HG03520 (cell line): ENCODE results near the gene HAUS7.

Experiments used
- ATAC-seq: cut with Tn5 transposase; IDR thresholded peaks from one replicate; pipeline ENCODE4 v1.9.1; 2021; ENCODE audit warnings: mild to moderate bottlenecking, moderate library complexity; ENCODE audit not compliant: unreplicated experiment

Gene HAUS7

DNA sequence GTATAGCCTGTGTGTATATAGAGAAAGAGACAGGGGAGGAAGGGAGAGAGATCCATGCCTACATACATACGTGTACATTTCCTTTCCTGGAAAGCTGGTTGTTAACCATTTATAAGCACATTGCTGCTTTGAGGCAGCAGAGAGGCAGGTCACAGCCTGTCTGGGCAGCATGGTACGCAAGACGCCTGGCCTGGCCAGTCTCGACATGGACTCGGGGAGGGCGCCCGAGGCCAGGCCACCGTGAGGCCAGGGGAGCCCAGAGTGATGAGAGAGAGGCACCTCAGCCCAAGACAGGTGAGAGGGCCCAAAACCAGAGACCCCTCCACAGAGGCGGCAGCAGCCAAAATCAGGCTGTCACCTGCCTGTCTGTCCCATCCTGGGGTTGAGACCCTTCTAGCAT is 28.4 kb downstream of the HAUS7 start:
- no peak for ATAC-seq

DNA sequence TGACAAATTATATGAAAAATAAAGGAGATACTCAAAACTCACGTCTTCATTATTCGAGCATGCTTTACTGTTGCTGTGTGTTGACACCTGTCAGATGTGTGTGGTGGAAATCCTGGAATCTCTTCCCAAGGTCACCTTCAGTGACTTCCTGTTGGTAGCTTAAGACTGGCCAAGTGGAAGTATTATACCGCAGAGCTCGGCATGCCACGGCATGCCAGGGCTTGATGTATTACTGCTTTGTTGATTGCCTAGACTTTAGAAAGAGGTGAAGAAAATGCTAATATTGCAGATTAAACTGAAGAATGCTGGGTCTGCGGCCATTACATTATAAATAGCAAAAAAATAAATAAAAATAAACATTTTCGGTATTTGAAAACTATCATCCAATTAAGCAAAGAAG is 29.1 kb downstream of the HAUS7 start:
- no peak for ATAC-seq

DNA sequence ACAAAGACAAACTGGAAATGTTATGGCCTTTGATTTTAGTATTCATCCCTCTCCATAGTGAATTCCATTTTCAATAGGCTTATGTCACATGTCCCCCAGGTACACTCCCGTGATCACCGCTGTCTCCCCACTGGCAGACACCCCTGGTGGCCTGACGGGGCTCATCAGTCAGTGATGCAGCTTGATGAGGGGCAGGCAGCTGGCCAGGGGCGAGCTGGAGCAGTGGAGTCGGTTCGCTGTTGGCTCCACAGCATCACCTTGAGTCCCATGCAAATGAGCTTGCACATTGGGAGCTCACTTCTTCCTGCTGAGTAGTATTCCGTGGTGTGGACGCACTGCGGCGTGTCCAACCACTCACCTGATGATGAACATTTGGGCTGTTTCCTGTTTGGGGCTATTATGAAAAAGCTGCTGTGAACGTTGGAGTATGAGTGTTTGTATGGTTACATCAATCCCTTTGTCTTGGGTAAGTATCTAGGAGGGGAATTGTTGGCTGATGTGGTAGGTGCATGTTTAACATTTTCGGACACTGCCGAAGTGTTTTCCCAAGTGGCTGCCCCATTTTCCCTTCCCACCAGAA is 29.7 kb downstream of the HAUS7 start:
- no peak for ATAC-seq

DNA sequence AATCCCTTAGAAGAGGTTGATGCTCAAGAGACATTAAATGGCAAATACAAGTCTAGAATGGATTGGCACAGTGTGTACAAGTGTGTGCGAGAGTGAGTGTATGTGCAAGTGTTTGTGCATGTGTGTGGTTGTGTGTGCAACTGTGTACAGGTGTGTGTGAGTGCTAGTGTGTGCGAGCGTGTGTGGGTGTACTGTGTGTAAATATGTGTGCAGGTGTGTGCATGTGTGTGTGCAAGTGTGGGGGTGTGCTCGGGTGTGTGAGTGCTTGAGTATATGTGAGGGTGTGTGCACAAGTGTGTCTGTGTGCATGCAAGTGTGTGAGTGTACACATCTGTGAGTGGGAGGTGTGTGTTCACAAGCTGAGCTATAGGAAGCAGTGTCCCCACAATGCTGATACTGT is 30.4 kb downstream of the HAUS7 start:
- ATAC-seq, result no peak

DNA sequence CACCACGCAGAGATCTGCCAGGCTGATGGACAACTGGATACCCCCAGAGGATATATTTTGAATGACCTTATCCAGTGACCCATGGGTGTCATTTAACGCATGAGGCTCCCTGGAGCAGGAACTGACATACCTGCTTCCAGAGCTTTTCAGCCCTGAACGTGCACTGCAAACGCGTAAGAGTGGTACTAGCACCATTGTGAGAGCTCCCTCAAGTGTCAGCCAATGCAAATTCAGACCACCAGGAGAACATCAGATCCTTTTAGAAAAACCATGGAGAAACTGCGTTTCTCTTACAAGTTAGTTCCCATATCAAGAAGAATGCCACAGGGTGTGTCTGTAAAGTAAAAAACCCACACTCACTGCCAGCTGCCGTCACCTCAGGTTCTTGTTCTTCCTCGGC is 31.8 kb downstream of the HAUS7 start:
- ATAC-seq, result no peak

DNA sequence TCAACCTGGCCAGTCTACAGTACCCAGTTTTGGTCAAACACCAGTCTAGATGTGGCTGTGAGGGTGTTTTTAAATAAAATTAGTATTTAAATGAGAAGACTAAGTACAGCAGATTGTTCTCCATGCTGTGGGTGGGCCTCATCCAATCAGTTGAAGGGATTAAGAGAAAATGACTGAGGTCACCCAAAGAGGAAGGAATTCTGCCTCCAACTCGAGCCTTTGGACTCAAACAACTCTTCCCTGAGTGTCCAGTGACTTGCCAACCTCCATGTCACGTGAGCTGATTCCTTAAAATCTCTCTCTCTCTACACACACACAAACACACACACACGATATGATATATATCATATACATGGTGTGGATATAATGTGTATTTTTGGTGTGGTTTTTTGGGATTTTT is 34.5 kb downstream of the HAUS7 start:
- no peak for ATAC-seq

DNA sequence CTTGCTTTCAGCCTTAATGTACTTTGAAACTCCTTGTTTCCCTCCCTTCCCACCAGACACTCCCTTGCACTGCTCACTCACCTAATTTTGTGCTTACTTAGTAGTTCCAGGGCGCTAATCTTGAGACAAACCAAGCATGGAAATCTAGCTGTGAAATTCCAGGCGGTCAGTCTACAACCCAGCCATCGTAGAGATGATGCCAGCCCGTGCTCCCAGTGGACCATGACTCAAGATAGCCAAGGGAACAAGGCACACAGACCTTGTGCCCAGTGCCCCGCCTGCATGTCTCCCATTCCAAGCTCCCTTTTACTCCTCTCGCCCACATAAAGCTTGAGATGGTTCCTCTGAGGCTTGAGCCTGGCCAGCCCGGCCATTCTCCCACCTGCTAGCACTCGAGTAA is 35.6 kb downstream of the HAUS7 start:
- ATAC-seq, result no peak

DNA sequence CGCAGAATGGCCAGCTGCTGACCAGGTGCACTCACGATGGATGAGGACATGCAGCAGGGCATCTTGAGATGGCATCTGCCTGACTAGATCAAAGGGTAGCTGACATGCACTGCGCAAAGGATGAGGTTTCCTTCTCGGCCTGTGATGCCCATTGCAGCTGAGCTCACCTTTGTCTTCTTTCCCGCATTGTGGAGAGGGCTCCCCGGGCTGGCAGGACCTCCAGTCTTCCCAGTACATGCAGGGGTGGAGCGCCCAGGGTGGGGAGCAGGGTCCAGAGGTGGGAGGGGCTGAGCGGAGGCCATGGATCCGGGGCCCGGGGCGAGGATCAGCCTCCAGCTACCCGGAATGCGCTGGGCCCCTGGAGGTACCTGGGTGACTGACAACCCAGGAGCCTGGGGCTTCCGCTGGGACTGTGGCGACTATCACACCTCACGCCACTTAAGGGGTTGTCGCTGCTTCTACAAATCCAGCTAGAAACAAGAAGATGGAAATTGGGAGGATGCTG is 36.5 kb downstream of the HAUS7 start:
- ATAC-seq, result no peak

DNA sequence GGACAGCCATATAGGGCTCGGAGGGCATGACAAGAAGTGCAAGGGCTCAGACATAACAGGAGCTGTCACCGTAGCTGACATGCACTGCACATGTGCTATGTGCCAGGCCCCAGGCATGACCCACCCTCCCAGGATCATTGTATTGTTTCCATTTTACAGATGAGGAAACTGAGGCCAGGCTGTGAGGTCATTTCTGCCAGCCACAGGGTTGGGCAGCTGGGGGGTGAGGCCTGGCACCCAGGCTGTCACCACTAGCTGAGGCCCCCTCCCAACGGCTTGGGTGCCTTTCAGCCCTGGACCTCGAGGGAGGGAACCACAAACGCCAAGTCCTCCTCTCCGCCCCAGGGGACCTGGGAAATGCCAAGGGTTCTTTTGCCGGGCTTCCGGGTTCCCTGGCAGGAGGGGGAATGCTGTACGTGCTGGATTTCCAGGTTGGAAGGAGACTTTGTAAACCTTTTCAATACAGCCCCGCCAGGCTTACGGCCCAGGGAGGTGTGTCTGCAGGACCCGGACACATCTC is 37.2 kb downstream of the HAUS7 start:
- no peak for ATAC-seq

DNA sequence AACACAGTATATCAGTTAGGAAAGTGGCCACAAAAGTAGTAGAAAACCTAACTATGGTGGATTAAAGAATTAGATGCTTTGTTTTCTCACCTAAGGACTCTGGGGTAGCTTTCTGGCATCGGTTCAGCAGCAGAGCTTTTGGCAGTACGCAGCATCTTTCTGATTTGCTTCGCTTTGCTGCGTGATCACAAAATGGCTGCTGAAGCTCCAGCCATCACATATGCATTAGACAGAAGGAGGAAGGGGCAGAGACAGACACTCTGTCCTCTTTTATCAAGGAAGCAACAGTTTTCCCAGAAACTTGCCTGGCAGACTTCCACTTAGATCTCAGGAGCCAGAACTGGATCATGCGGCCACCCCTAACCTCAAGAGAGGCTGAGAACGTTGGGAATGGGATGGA is 39.6 kb downstream of the HAUS7 start:
- ATAC-seq, result no peak

DNA sequence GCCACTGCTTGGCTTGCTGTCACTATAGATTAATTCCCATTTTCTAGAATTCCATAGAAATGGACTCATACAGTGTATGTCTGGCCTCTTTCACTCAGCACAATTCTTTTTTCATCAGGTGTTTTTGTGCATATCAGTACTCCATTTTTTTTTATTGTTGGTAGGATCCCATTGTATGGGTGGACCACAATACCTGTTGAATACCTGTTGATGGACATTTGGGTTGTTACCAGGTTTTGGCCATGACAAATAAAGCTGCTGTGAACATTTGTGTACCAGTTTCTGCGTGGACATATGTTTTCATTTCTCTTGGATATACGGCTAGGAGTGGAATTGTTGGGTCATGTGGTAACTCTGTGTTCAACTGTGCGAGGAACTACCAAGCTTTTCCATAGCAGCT is 44.2 kb downstream of the HAUS7 start:
- no peak for ATAC-seq

DNA sequence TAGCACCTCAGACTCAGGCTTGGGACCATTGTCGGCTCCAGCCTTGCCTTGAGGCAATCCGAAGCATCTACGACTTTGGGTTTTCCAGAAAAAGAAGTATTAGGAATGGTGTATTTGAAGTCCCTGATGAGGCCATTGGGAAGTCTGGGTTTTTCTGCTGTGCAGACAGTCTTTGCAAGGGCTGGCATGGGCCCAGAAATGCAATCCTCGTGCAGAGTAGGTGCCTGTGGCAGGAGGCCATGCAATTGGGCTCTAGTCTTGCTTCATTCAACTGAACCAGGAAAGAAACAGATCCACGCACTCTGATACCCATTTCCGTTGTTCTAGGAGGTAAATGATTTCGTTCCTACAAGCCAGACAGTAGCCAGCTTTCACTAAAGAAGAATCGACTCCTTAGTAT is 46.7 kb downstream of the HAUS7 start:
- ATAC-seq, result no peak

DNA sequence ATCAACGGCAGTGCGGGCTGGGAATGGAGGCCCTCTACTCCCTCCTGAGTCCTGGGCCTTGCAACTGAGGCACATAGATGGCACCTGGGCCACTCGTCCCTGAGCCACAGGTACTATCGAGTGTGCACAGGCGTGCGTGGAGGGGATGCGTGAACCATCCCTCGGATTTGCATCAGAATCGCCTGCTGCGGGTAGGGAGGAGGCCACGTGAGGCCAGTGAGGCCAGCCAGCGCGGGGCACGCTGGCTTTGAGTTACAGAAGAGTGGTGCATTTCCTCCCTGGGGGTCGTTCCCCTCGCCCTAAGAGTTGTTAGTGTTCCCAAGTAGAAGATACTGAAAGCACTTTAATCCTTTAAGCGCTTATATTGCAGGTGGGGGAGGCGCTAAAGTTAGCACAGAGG is 48.5 kb downstream of the HAUS7 start:
- ATAC-seq, result no peak

DNA sequence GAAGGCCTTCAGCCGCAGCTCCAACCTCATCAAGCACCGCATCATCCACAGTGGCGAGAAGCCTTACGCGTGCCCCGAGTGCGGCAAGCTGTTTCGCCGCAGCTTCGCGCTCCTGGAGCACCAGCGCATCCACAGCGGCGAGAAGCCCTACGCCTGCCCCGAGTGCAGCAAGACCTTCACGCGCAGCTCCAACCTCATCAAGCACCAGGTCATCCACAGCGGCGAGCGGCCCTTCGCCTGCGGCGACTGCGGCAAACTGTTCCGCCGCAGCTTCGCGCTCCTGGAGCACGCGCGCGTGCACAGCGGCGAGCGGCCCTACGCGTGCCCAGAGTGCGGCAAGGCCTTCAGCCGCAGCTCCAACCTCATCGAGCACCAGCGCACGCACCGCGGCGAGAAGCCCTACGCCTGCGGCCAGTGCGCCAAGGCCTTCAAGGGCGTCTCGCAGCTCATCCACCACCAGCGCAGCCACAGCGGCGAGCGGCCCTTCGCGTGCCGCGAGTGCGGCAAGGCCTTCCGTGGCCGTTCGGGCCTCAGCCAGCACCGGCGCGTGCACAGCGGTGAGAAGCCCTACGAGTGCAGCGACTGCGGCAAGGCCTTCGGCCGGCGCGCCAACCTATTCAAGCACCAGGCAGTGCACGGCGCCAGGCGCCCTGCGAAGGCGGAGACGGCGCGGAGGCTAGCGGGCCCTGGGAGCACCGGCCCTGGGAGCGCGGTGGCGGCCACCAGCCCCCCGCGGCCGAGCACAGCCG is 49.4 kb downstream of the HAUS7 start:
- no peak for ATAC-seq

DNA sequence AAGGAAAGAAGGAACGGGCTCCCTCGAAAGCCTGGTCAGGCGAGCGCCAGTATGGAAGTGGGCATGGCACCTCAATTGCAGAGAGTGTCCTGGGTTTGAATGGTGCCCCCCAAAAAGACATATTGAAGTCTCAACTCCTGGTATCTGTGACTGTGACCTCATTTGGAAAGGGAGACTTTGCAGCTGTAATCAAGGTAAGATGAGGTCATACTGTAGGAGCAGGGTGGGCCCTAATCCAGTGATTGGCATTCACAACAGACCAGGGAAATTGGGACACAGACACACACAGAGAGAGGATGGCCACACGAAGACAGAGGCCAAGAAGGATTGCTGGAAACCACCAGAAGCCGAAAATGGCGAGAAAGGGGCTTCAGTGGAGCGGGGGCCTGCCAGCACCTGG is 52.7 kb downstream of the HAUS7 start:
- ATAC-seq, result no peak

DNA sequence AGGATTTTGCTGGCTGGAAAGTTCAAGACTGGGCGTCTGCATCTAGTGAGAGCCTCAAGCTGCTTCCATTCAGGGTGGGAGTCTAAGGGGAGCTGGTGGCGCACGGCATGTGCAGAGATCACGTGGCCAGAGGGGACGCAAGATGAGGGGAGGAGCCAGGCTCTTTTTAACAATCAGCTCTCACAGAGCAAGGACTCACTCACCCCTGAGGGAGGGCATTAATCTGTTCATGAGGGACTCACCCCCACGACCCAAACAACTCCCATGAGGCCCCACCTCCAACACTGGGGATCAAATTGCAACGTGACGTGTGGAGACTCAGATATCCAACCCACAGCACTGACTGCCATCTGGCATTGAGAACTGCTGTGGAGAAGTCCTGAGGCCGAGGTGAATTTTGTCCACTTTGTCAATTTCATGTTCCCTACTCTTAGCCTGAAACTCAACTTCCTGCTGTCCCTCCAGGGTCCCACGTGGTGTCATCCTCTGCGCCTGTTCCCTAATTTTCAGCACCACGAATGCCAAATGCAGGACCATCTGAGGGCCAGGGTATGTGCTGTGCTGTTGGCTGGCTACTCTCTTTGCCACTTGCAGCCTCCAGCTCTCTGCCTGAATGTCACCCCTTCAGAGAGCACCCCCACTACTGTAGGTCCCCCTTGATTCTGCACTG is 53.5 kb downstream of the HAUS7 start:
- ATAC-seq, result no peak

DNA sequence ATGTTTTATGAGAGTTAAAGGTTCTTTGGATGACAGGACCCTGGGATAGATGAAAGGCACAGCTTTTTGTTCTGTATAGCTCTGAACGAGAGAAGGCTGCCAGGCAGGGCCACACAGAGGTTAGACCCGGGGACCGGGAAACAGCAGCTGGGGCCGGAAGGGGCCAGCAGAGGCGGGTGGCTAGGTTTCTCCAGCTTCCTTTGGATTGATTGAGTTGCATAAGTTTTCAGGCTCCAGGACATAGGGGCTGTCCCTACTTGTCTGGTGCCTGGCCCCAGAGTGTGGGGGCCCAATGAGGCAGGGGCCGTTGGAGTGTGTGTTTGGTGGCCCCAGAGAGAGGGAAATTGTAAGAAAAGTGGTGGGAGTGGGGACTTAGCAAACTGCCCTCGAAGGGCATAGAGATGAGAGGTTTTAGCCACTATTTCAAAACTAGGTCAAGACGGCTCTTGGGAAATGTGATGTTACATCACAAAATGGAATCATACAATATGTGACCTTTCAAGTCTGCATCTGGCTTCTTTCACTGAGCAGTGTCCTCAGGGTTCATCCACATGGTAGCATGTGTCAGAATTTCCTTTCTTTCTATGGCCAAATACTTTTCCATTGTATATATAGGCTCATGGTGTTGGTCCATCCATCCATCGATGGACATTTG is 55.4 kb downstream of the HAUS7 start:
- ATAC-seq, result no peak

DNA sequence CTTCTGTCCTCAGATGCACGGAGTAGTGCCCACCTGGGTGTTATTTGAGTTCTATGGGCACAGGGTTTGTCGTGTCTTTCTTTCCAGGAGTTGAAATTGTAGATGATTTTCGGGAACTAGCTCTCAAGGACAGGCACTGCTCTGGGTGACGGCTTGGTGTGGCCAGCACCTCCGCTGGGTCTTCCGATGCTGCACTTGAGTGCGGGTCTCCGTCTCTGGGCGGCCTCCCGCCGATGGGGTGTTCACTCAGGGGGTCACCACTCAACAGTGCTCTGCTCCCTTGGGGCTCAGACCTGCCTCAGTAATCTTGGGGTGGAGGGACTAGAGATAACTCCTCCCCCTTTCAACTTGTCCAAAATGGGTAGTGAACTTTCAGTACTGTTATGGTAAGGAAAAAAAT is 56.6 kb downstream of the HAUS7 start:
- no peak for ATAC-seq

DNA sequence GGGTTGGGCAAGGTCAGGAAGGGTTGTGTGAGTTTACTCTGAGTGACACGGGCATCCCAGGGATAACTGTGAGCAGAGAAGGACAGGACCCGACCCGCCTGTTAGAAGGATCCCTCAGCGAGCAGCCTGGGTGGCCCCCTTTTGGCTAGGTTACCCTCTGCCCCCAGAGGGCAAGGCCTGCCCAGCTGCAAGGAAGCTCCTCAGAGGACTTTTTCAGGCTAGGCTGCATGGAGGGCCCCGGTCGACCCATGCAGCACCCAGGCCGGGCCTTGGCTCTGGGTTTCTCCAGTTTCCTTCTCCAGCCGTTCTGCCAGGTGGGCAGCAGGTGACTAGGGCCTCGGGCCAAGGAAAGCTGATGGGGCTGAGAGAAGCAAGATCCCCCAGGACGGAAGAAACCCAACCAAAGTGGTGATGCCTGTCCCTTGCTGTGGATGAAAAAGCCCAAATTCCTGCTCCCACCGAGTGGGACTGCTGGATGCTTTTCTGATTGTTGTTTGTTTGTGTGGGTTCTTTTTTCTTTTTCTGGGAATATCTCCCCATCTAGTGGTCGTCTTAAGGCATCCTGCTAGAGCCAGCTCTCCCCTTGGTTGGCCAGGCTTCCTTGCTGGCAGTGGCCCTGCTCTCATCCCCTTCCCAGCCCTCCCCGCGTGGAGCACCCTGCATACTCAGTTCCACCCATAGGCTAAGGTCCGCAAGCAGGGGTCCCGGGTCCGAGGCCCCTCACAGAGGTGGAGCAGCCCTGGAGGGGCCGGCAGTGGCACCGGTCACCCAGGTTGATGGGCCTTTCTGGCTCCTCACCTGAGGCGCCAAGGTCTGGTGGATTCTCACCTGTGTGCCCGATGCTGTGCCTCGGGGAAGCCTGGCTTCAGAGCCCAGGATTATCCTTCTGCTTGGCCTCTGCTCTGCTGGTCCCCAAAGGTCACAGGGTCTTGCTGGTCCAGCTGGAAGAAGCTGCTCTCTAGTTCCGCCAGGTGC is 57.3 kb downstream of the HAUS7 start:
- no peak for ATAC-seq

DNA sequence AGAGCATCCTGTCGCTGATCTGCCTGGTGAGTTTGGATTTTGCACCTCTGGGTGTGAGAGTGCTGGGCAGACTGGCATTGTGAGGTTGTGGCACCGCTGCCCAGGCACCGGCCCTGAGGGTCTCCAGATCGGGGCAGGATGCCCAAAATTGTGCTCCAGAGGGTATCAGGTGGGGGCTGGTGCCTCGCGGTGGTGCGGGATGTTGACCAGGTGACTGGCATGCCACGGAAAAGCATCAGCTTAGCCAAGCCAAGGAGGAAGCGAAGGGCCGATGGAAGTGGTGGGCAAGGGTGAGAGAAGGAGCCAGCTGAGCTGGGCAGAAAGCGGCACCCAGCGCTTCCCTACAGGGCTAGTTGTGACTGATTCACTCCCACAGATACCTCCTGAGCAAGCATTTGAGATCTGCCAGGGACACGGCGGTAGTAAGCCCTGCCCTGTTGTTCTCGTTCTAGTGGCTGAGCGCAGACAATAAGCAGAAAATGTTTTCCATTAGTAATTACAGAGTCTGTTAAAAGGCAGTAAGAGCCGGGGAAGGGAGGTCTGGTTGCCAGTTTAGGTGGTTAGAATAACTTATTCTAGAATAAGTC is 58.3 kb downstream of the HAUS7 start:
- no peak for ATAC-seq
